Hepatocyte (in vitro differentiated cells): ENCODE results near the gene PZP. TPM values are rescaled to one million over a fixed set of nuclear protein-coding genes. Genes with fewer than 3 reads are reported as not detected.

Experiments used
- DNase-seq: peaks from one replicate; pipeline ENCODE4 v3.0.0-alpha.2; 2016; ENCODE audit warnings: low spot score
- H2AFZ ChIP-seq: fragments of 200-600 bp; sonication (generic); 2 replicates; pipeline ENCODE4 v1.6.0; 2016; ENCODE audit warnings: antibody characterized with exemption, mild to moderate bottlenecking
- H3K27ac ChIP-seq: fragments of 200-600 bp; sonication (generic); 2 replicates; pipeline ENCODE4 v1.5.1; 2016; ENCODE audit warnings: mild to moderate bottlenecking
- H3K27me3 ChIP-seq: fragments of 200-600 bp; sonication (generic); 2 replicates; pipeline ENCODE4 v1.6.1; 2016
- H3K36me3 ChIP-seq: fragments of 200-600 bp; sonication (generic); replicated peaks from 2 replicates; pipeline ENCODE4 v1.5.1; 2016; ENCODE audit warnings: low read depth; ENCODE audit not compliant: insufficient read depth
- H3K4me1 ChIP-seq: fragments of 200-600 bp; sonication (generic); 2 replicates; pipeline ENCODE4 v1.5.1; 2016; ENCODE audit warnings: mild to moderate bottlenecking, moderate library complexity; ENCODE audit not compliant: insufficient read depth
- H3K4me2 ChIP-seq: fragments of 200-600 bp; sonication (generic); 2 replicates; pipeline ENCODE4 v1.6.0; 2016
- H3K4me3 ChIP-seq: fragments of 200-600 bp; sonication (generic); 2 replicates; pipeline ENCODE4 v1.5.1; 2016; ENCODE audit warnings: mild to moderate bottlenecking
- H3K79me2 ChIP-seq: fragments of 200-600 bp; sonication (generic); 2 replicates; pipeline ENCODE4 v1.6.0; 2017; ENCODE audit warnings: mild to moderate bottlenecking
- H3K9me2 ChIP-seq: fragments of 200-600 bp; sonication (generic); replicated peaks from 2 replicates; pipeline ENCODE4 v1.6.0; 2017; ENCODE audit warnings: mild to moderate bottlenecking; ENCODE audit not compliant: insufficient read depth
- H3K9me3 ChIP-seq: fragments of 200-600 bp; sonication (generic); 2 replicates; pipeline ENCODE4 v1.5.1; 2016; ENCODE audit warnings: low read depth, mild to moderate bottlenecking
- H4K20me1 ChIP-seq: fragments of 200-600 bp; sonication (generic); 2 replicates; pipeline ENCODE4 v1.6.0; 2016; ENCODE audit warnings: mild to moderate bottlenecking; ENCODE audit not compliant: insufficient read depth, poor library complexity, severe bottlenecking
- EZH2 ChIP-seq: fragments of 200-600 bp; sonication (generic); IDR thresholded peaks from 2 replicates; pipeline ENCODE4 v1.6.1; 2016; ENCODE audit warnings: antibody characterized with exemption, mild to moderate bottlenecking, borderline replicate concordance
- EZH2phosphoT487 ChIP-seq: fragments of 200-600 bp; sonication (generic); IDR thresholded peaks from one replicate; pipeline ENCODE4 v1.6.1; 2018; ENCODE audit warnings: antibody characterized with exemption, mild to moderate bottlenecking, low read depth, moderate library complexity; ENCODE audit not compliant: unreplicated experiment, severe bottlenecking
- WGBS: methylation state at CpG from one replicate; pipeline ENCODE4 v1.1.6; 2016; ENCODE audit warnings: low lambda C conversion rate; ENCODE audit errors: missing lambda C conversion rate; 5-methylcytosine and 5-hydroxymethylcytosine counted together
- microRNA counts: library from miRNA; unstranded; fragments of <30 nt; microRNA quantifications from one replicate; lab custom pipeline; 2017
- microRNA-seq: library from miRNA; unstranded; fragments of <30 nt; microRNA quantifications from one replicate; pipeline ENCODE4, GENCODE V29; 2017
- polyA plus RNA-seq: library from polyadenylated mRNA; unstranded; fragments of >200 nt; fragmentation: Nextera tagmentation; extraction: Ambion mirVana; gene quantifications from 2 replicates; pipeline ENCODE4 v1.2.1, GENCODE V29; 2016
- total RNA-seq: library from RNA; depleted of rRNA; stranded (reverse); fragments of >200 nt; gene quantifications from 2 replicates; pipeline ENCODE4 v1.2.3, GENCODE V29; 2014
- TF ChIP-seq, protein P1 (sequence below): fragments of 200-600 bp; sonication (generic); IDR thresholded peaks from 2 replicates; pipeline ENCODE4 v1.5.1; 2016; ENCODE audit warnings: antibody characterized with exemption, mild to moderate bottlenecking; ENCODE audit not compliant: poor library complexity

Gene PZP
- total and polyA plus RNA-seq, 2 experiments from 2014 or later = 0.10 to 0.45 TPM

DNA sequence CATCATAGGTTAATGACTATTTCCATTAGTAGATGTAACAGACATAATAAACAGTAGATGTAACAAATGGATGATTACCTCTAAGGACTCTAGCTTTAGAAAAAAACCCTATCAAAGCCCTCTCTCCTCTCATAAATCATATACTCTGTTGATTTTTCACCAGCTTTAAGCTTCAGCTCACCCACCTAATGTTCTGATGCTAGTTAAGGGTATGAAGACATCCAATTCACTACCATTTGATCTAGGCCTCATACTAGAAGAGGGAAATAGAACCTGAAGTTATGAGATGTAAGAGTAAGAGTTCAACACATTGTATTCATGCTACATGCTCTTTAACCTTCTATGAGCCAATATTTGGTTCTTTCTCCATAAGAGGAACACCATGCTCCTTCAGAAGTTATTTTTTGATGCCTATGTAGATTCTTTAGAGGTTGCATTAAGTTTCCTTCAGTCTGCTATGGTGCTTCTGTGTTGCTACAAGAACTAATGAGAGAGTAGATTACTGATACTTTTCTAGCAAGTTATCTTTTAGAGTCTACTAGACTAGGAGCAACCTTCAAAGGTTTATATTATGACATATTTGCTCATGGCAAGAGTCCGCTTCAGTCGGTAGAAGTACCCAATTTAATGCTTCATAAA is 108.5 kb downstream of the PZP start:
- no peaks in the 10 kb centered on the region for H3K27me3 ChIP-seq
- no peaks in the 10 kb centered on the region for H4K20me1 ChIP-seq
- no peak overlapping the region for H2AFZ ChIP-seq
- H3K4me3 ChIP-seq = no peak overlapping the region
- H3K4me1 ChIP-seq = no peaks in the 10 kb centered on the region
- no peaks in the 10 kb centered on the region for H3K9me3 ChIP-seq
- DNase-seq = no peak
- no peaks in the 10 kb centered on the region for H3K36me3 ChIP-seq
- 97% methylated on average over 2 of the region's 2 CpGs for WGBS
- H3K9me2 ChIP-seq = no peaks in the 10 kb centered on the region
- no peaks in the 10 kb centered on the region for H3K79me2 ChIP-seq
- TF ChIP-seq EZH2phosphoT487 = no peak
- no peak for TF ChIP-seq EZH2
- TF ChIP-seq, protein P1, sequence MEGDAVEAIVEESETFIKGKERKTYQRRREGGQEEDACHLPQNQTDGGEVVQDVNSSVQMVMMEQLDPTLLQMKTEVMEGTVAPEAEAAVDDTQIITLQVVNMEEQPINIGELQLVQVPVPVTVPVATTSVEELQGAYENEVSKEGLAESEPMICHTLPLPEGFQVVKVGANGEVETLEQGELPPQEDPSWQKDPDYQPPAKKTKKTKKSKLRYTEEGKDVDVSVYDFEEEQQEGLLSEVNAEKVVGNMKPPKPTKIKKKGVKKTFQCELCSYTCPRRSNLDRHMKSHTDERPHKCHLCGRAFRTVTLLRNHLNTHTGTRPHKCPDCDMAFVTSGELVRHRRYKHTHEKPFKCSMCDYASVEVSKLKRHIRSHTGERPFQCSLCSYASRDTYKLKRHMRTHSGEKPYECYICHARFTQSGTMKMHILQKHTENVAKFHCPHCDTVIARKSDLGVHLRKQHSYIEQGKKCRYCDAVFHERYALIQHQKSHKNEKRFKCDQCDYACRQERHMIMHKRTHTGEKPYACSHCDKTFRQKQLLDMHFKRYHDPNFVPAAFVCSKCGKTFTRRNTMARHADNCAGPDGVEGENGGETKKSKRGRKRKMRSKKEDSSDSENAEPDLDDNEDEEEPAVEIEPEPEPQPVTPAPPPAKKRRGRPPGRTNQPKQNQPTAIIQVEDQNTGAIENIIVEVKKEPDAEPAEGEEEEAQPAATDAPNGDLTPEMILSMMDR = no peak
- H3K4me2 ChIP-seq = no peak overlapping the region
- H3K27ac ChIP-seq = no peak overlapping the region

MicroRNAs encoded within 50 kb of the gene (microRNA counts, 767-probe panel; counts per million panel counts)
- microRNA hsa-miR-1244 (lab: Ali Mortazavi, UCI) = not detected

Small RNA genes lying within 50 kb of the gene (microRNA-seq; reads per million reads assigned to microRNA genes)
- not detected for gene MIR1244-3

Other genes starting within 250 kb of the PZP start
- gene KLRG1, start 218.8 kb downstream of the PZP start, total RNA-seq = 0.24 and 0.37 TPM in 2 replicates
- gene KLRG1, start 218.8 kb downstream of the PZP start, polyA plus RNA-seq = 0.45 and 1.8 TPM in 2 replicates
- gene A2M, start 92.5 kb downstream of the PZP start, total RNA-seq = 567 and 598 TPM in 2 replicates
- 426 and 463 TPM in 2 replicates for gene A2M, start 92.5 kb downstream of the PZP start, polyA plus RNA-seq